Heart left ventricle (tissue), 16 donors: ENCODE results near the gene SLC16A4. TPM values are rescaled to one million over a fixed set of nuclear protein-coding genes. Genes with fewer than 3 reads are reported as not detected.

Experiments used
- ATAC-seq, 4 donors: fragments of 200-7000 bp; cut with Tn5 transposase; one replicate each; pipeline ENCODE4 v1.9.1; 2020 to 2022; ENCODE audit warnings: moderate library complexity in 4 of 4, mild to moderate bottlenecking in 3 of 4, moderate number of reproducible peaks in 1 of 4
- DNase-seq, 5 donors: peaks; one replicate each; pipeline ENCODE4 v3.0.0-alpha.2; 2020
- H3K27ac ChIP-seq, 12 donors: fragments of 200-600 bp; sonication (generic) in 4 of 12; one replicate each; pipeline versions ENCODE4 v1.5.0 to v1.8.0; 2016 to 2022; ENCODE audit warnings: mild to moderate bottlenecking in 2 of 12
- H3K27me3 ChIP-seq, 9 donors: fragments of 200-600 bp; sonication (generic) in 2 of 9; one replicate each; pipeline versions ENCODE4 v1.5.1 to v1.8.0; 2016 to 2022; ENCODE audit warnings: mild to moderate bottlenecking in 3 of 9
- H3K36me3 ChIP-seq, 9 donors: fragments of 200-600 bp; sonication (generic) in 2 of 9; one replicate each; pipeline versions ENCODE4 v1.5.0 to v1.8.0; 2018 to 2022; ENCODE audit warnings: mild to moderate bottlenecking in 2 of 9
- H3K4me1 ChIP-seq, 12 donors: fragments of 200-600 bp; sonication (generic) in 4 of 12; one replicate each; pipeline versions ENCODE4 v1.5.0 to v1.8.0; 2016 to 2022; ENCODE audit warnings: mild to moderate bottlenecking in 3 of 12
- H3K4me3 ChIP-seq, 12 donors: fragments of 200-600 bp; sonication (generic) in 4 of 12; one replicate each; pipeline versions ENCODE4 v1.5.0 to v1.8.0; 2017 to 2022; ENCODE audit warnings: mild to moderate bottlenecking in 9 of 12, moderate library complexity in 4 of 12
- H3K9me3 ChIP-seq, 12 donors: fragments of 200-600 bp; sonication (generic) in 4 of 12; one replicate each; pipeline versions ENCODE4 v1.5.0 to v1.8.0; 2016 to 2022; ENCODE audit warnings: mild to moderate bottlenecking in 1 of 12
- CTCF ChIP-seq, 12 donors: fragments of 200-600 bp; sonication (generic) in 4 of 12; IDR thresholded peaks; one replicate each; pipeline versions ENCODE4 v1.5.0 to v1.8.0; 2018 to 2022; ENCODE audit warnings: antibody characterized with exemption in 12 of 12, mild to moderate bottlenecking in 5 of 12
- POLR2A ChIP-seq, 2 donors: fragments of 450-650 bp; IDR thresholded peaks; one replicate each; pipeline ENCODE4 v1.6.1; 2017; ENCODE audit warnings: antibody characterized with exemption in 2 of 2, mild to moderate bottlenecking in 2 of 2, moderate library complexity in 2 of 2
- WGBS, 4 donors: extraction: QIAGEN DNeasy Blood & Tissue Kit in 2 of 4; methylation state at CpG; one replicate each; pipeline versions ENCODE4 v1.1.5 to v1.1.7; 2013 to 2018; 5-methylcytosine and 5-hydroxymethylcytosine counted together
- intact Hi-C, 10 donors: fragments of 100-400 bp; cut with DNase I; formaldehyde crosslinking; loops; one replicate each; pipeline versions ENCODE4 v1.11.1 to v1.14.2; 2022
- polyA plus RNA-seq, 2 donors: library from polyadenylated mRNA; stranded (reverse); fragments of 200-250 nt; gene quantifications; one replicate each; pipeline ENCODE4 v1.2.3, GENCODE V29; 2013
- total RNA-seq, 9 donors: library from RNA; depleted of rRNA in 2 of 9; stranded (reverse); fragments of >200 nt in 2 of 9; fragmentation: NEBNext Ultra II Directional in 3 of 9; extraction: Animal tissue kit (Norgen Biotek cat#: 25700) in 3 of 9; gene quantifications; one replicate each; pipeline versions ENCODE4 v1.1.0 to v1.2.4, GENCODE V29; 2016 to 2023
- donor health status: ischemic (EF 13 %, LVEDD 7.1; RV severe dilation, severe dysfunction).
- donor health status: healthy with polysubstance abuse.
- donor health status: DM: no; HTN: yes; CAD: no.
- donor health status: DM: no; HTN: no; CAD: no.
- donor health status: ischemic (EF 25% LVEDD 6.9; RV normal size, moderate dysfunction).
- donor health status: ischemic (EF 25% LVEDD 5.7; RV mildly dilated, moderate dysfunction).
- donor health status: healthy.
- donor health status: DM: yes; HTN: yes; CAD: no.
- donor health status: ischemic (EF 35%, LVEDD 5.7; RV mildly dilated, moderate dysfunction).
- donor health status: nonischemic (EF 11% LVEDD 7.7; RV severe dilation, severe dysfunction).
- donor health status: DM: yes; HTN: yes; CAD: no.
- donor health status: PGD.
- donor health status: ischemic (EF 29% LVEDD 5.4; RV normal size, mild dysfunction).
- donor health status: nonischemic (EF 23%, LVEDD 6.1; RV moderate dilation, normal function).

The SLC16A4 gene
- total and polyA plus RNA-seq, 11 donors: 1.00 to 4.8 (median 2.0) TPM

GRCh38 chr1:110341872-110342331 lies 48.9 kb downstream of the SLC16A4 start:
- Histone ChIP-seq H3K4me1 (peaks cover 5 to 79% (median 70%) of the 10 kb centered on the region in 12 donors), H3K27ac (peak overlapping the region in 2 of 12 donors; percentile 7 to 99), H3K36me3 (peaks cover 0 to 65% (median 52%) of the 10 kb centered on the region in 9 donors), H3K27me3 (no peaks in the 10 kb centered on the region), H3K9me3 (no peaks in the 10 kb centered on the region), H3K4me3 (peak overlapping the region in 9 of 12 donors; percentile 6 to 89 (median 23))
- WGBS, 4 donors: 37 to 50% (median 44%) methylated on average over 9 of the region's 9 CpGs
- TF ChIP-seq POLR2A (IDR thresholded peaks at IDR 0.05): no peak
- no peak for TF ChIP-seq CTCF (IDR thresholded peaks at IDR 0.05)
- intact Hi-C loops: loop anchor here in 4 of 10 donors (2.0 to 5.0 kb wide), 2 partner anchors 63 to 65 kb away; partner anchors contain the start of gene LAMTOR5 (in 3 of the 4)
- DNase-seq (peak in 1 of 5 donors; percentile 9), ATAC-seq (no peak)

GRCh38 chr1:110341146-110341871 lies 49.5 kb downstream of the SLC16A4 start:
- H3K36me3 ChIP-seq: peaks cover 0 to 59% (median 46%) of the 10 kb centered on the region in 9 donors
- ATAC-seq (no peak), DNase-seq (no peak)
- TF ChIP-seq POLR2A (IDR thresholded peaks at IDR 0.05) (no peak), CTCF (IDR thresholded peaks at IDR 0.05) (no peak)
- H3K27ac ChIP-seq: peak overlapping the region in 2 of 12 donors; percentile 7 to 99
- no peaks in the 10 kb centered on the region for H3K27me3 ChIP-seq
- H3K4me3 ChIP-seq: peak overlapping the region in 9 of 12 donors; percentile 23 to 95 (median 86)
- intact Hi-C loops: loop anchor here in 3 of 10 donors (5.0 kb wide), 1 partner anchor 66 kb away; the partner anchor contains the start of gene LAMTOR5 (in 3 of the 3)
- 69 to 80% (median 72%) methylated on average over 26 to 27 of the region's 27 CpGs for WGBS, 4 donors
- no peaks in the 10 kb centered on the region for H3K9me3 ChIP-seq
- peaks cover 5 to 79% (median 70%) of the 10 kb centered on the region in 12 donors for H3K4me1 ChIP-seq

GRCh38 chr1:110340207-110340468 lies 50.7 kb downstream of the SLC16A4 start:
- WGBS, 4 donors: 7 to 13% (median 9%) methylated on average over 2 to 9 of the region's 9 CpGs
- intact Hi-C loops: loop anchor here in 3 of 10 donors (5.0 kb wide), 1 partner anchor 67 kb away; the partner anchor contains the start of gene LAMTOR5 (in 3 of the 3)
- Histone ChIP-seq H3K9me3 (no peaks in the 10 kb centered on the region), H3K27me3 (no peaks in the 10 kb centered on the region), H3K4me3 (peak overlapping the region; percentile 64 to 95 (median 82)), H3K27ac (peak overlapping the region; percentile 75 to 99 (median 93)), H3K4me1 (peaks cover 5 to 71% (median 62%) of the 10 kb centered on the region in 12 donors), H3K36me3 (peaks cover 0 to 48% (median 39%) of the 10 kb centered on the region in 9 donors)
- ATAC-seq (no peak), DNase-seq (peak in 1 of 5 donors; percentile 37)
- TF ChIP-seq CTCF (IDR thresholded peaks at IDR 0.05) (no peak), POLR2A (IDR thresholded peaks at IDR 0.05) (no peak)
